ENCODE data around the gene RERE.
"Not testable (repeated sequence)": the region's sequence is repeated elsewhere in the genome, so short reads cannot be mapped to it uniquely, and the experiment has no call there.

RERE gene

GRCh38 chr1:8598783-8599182, 218.7 kb downstream of the RERE start:
- no peak for DNase-seq

- DNase-seq, result no peak
These were observed 219.2 kb downstream of the RERE start for GRCh38 chr1:8598060-8598724.

DNA sequence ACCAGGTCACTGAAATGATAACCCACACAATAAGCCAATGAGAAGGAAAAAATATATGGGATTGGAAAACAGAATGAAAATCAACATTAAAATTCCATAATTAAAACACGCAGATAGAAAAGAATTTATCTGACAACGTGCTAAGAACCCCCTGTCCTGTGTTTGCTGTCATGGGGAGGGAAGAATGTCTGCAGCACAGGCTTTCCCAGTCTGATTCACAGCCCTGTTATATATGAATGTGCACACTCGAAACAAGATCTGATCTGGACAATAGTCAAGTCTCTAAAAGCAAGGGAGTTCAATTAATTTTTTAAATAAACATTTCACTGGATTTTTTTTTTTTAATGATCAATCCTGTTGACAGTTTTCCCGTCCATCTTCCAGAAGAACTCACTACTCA, 220.0 kb downstream of the RERE start:
- no peak for DNase-seq

DNA sequence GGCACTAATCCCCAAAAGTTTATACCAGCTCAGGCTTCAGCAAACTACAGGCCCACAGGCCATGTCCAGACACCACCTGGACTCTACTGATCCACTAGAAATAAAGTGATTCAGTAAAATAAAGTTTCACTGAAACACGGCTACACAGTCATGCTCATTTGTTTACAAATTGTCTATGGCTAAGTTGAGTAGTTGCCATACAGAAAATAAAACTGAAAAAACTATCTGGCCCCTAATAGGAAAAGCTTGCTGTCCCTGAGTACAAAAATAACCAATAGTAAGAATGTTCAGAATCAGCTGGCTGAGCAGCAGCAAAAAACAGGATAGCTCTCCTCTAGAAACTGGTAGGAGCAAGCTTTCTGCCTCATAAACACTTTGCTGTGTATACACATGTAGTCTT, 221.5 kb downstream of the RERE start:
- DNase-seq, result no peak

GRCh38 chr1:8595332-8595731, 222.1 kb downstream of the RERE start:
- no peak for DNase-seq

- DNase-seq, result not testable (repeated sequence)
These were observed 224.1 kb downstream of the RERE start for GRCh38 chr1:8593292-8593691.

DNA sequence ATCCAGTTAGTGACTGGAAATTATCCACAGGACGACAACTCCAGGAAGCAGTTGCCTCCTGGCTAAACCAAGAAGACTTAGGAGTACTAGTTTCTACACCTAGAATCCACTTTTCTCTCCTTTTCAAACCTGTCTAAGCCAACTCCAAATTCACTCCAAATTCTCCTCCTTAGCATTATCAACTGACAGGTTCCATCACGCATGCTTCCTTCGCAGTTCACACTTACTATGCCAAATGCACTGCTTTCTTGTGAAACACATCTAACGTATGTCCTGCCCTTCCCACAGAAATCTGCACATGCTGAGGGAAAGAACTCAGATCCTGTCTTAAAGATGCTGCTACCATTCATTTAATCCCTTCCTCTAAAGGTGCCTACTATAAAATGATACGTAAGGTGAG, 225.9 kb downstream of the RERE start:
- no peak for DNase-seq

DNA sequence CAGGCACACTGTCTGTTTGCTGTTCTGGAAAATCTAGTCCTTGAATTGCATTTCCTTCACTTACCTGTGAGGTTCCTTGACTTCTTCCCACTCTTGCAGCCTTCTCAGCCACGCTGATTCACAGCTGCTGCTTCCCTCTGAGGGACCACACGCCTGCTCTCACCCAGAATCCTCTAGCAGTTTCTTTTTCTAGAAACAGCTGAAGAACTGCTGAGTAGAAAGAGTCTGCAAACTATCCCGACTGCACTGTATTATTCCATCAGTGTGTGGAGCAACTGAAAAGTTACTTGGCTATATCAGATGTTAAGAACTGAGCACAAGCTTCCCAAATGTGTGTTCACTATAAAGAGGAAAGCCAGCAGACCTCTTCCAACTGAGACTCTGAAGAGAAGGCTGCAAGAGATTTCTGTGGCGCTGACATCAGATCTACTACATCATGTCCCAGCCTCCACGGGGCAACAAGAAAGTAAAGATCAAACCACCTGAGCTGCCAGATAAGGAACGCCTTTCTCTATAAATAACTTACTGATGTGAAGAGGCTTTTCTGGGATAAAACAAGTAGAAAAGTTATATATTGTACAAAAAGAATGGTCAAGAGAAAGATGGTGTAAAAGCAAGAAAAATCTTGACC, 226.6 kb downstream of the RERE start:
- DNase-seq, result no peak

- no peak for DNase-seq
These were observed 227.9 kb downstream of the RERE start for GRCh38 chr1:8589571-8589970.

DNA sequence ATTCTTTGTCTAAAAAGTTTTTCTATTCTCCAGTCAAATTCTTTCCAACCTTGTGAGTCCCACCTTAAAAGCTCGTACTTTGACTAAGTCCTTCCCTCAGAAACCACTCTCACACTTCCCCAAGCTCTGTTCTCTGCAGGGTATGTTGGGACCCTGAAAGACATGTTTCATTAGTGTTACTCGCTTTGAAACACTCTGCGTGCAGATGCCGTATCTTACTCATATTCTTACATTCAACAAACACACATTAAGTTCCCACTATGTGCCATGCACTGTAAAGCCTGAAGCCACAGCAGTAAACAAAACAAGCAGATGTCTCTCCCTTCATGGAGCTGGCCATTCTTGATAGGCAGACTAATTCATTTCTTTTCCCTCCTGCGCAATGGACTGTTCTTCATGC, 229.7 kb downstream of the RERE start:
- DNase-seq, result no peak

GRCh38 chr1:8586438-8586837, 231.0 kb downstream of the RERE start:
- no peak for DNase-seq

GRCh38 chr1:8584316-8584715, 233.1 kb downstream of the RERE start:
- DNase-seq, result no peak

GRCh38 chr1:8583031-8583430, 234.4 kb downstream of the RERE start:
- DNase-seq, result no peak

DNA sequence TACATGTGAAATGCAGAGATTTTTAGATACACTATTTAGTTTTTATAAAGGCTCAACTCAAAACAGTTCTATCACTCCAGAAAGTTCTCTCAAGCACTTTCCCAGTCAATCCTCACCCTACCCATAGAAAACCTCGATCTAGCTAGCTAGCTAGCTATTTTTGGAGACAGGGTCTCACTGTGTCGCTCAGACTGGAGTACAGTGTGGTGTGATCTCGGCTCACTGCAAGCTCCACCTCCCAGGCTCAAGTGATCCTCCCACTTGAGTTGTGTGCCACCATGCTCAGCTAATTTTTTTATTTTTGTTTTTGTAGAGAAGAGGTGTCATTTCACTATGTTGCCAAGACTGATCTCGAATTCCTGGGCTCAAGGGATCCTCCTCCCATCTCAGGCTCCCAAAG, 236.9 kb downstream of the RERE start:
- DNase-seq, result no peak

- DNase-seq, result no peak
These were observed 238.5 kb downstream of the RERE start for GRCh38 chr1:8578936-8579335.

DNA sequence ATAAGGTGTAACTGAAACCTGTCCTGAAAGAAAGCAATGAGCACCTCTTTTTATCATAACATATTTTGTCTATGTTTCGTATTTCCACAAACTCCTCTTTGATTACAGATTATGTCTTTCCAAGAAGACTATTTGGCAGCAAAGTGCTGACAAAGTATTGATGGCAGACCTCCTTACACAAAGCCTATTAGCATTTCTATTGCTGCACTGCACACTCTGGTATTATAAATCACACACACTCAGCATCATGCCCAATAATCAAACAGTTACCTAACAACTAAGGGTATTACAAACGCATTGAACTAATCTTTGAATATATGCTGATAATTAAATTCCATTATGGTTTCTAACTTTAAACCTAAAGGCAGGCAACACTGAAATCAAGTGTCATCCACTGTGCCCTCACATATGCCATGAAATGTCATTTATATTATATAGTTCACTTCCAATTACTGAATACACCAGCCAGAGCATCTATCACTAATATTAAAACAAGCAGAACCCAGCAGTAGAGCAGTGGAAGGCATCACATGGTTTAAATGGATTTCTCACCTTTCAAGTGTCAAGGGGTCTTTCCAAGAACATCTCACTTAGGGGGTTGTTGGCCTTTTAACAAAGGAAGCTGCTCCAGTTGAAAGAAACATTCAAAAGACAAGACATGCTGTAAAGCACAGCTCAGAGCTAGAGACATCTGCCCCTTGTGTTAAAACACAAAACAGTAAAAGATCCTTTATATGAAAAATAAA, 239.1 kb downstream of the RERE start:
- no peak for DNase-seq

GRCh38 chr1:8574985-8575384, 242.5 kb downstream of the RERE start:
- no peak for DNase-seq

DNA sequence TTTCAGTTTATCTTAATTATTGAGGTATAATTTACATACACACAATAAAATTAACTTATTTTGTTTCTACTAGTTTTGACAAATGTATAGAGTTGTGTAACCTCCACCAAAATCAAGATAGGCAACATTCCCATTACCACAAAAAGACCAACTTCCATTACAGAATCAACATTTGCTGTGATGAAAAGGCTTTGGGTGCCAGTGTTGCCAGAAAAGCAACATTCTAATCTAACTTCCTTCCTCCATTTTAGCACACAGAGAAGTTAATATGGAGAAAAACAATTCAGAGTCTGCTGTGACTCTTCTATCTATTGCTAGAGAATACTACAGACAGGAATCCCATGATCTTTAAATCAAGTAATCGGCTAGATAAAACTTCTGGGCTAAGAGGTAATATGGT, 245.3 kb downstream of the RERE start:
- no peak for DNase-seq

GRCh38 chr1:8571200-8571984, 246.0 kb downstream of the RERE start:
- no peak for DNase-seq

DNA sequence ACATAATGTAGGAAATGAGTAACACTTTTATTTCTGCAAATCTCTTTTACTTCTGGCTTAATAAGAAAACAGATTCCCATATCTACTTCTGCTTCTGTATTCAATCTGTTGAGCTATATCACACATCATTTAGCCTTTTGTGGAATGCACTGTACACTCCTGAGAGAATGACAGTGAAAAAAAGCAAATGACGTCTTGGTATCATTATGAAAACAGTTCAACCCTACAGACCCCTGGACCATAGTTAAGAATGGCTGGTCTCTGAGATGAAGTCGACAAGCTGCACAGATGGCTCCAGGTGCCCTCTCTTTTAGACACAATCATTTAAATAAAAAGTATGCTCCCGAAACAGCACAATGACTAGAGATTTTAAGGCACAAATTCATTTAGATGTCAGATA, 247.0 kb downstream of the RERE start:
- no peak for DNase-seq

- DNase-seq, result no peak
These were observed 248.2 kb downstream of the RERE start for GRCh38 chr1:8569242-8569641.

GRCh38 chr1:8568837-8569236, 248.6 kb downstream of the RERE start:
- DNase-seq, result no peak

DNA sequence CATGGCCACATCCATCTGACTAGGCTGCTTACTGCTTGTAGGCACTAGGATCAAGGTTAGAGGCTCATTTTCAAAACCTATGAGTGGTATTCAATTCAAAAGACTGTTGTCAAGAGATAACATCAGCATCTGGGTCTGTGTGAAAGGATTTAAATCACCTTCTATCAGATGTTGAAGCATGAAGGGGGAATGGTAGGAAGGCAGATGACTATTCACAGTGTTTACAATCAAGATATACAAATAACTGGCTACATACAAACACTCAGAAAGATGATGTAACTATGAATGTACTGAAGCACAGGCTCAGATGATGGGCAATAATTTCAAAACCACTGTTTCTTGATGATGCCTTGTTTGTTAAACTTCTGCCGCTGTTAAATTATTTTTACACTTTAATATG, 250.3 kb downstream of the RERE start:
- no peak for DNase-seq

DNA sequence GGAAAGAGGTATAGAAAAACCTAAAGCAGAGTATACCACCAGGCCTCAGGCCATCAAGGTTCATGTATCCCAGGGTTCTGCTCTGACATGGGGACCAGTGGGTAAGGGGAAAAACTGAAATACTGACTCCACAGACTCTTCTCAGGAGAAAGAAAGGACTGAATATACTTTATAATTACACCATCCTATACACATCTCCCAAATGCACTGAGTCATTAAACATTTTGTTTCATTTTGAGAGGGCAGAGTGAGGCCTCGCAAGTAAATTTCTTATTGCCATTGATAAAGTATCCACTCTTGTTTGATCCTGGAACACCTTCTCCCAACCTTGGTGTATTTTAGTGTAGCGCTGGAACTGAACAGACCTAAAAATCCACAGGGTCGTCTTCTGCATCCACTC, 251.6 kb downstream of the RERE start:
- no peak for DNase-seq
